Ishikawa (cell line): ENCODE results near the gene DLGAP3.

Experiments used
- CEBPB ChIP-seq: IDR thresholded peaks from 2 replicates; pipeline ENCODE4 v1.6.1; 2012
- CREB1 ChIP-seq: IDR thresholded peaks from 2 replicates; pipeline ENCODE4 v1.6.1; 2012; ENCODE audit warnings: low read depth
- EGR1 ChIP-seq: IDR thresholded peaks from 2 replicates; pipeline ENCODE4 v1.6.1; 2012
- EP300 ChIP-seq: IDR thresholded peaks from 2 replicates; pipeline ENCODE4 v1.6.1; 2012; ENCODE audit warnings: borderline replicate concordance
- FOXM1 ChIP-seq: IDR thresholded peaks from 2 replicates; pipeline ENCODE4 v1.6.1; 2012; ENCODE audit warnings: low read depth, borderline replicate concordance
- MAX ChIP-seq: IDR thresholded peaks from 2 replicates; pipeline ENCODE4 v1.6.1; 2012
- NFIC ChIP-seq: IDR thresholded peaks from 2 replicates; pipeline ENCODE4 v1.6.1; 2012
- RAD21 ChIP-seq: IDR thresholded peaks from 2 replicates; pipeline ENCODE4 v1.6.1; 2012; ENCODE audit warnings: low read depth
- REST ChIP-seq: IDR thresholded peaks from 2 replicates; pipeline ENCODE4 v1.6.1; 2012; ENCODE audit warnings: low read depth, mild to moderate bottlenecking
- TAF1 ChIP-seq: IDR thresholded peaks from 2 replicates; pipeline ENCODE4 v1.6.1; 2012; ENCODE audit warnings: low read depth, mild to moderate bottlenecking
- TCF12 ChIP-seq: IDR thresholded peaks from 2 replicates; pipeline ENCODE4 v1.6.1; 2012; ENCODE audit warnings: low read depth
- TEAD4 ChIP-seq: IDR thresholded peaks from 2 replicates; pipeline ENCODE4 v1.6.1; 2012
- USF1 ChIP-seq: IDR thresholded peaks from 2 replicates; pipeline ENCODE4 v1.6.1; 2012
- YY1 ChIP-seq: IDR thresholded peaks from 2 replicates; pipeline ENCODE4 v1.6.1; 2012; ENCODE audit warnings: low read depth
- ZBTB7A ChIP-seq: IDR thresholded peaks from 2 replicates; pipeline ENCODE4 v1.6.1; 2012; ENCODE audit warnings: low read depth

DLGAP3 gene

GRCh38 chr1:34975338-34975737, 45.9 kb upstream of the DLGAP3 start:
- TF ChIP-seq NFIC, result no peak
- no peak for TF ChIP-seq ZBTB7A
- TF ChIP-seq TAF1, result no peak
- TF ChIP-seq MAX, result no peak
- no peak for TF ChIP-seq TCF12
- no peak for TF ChIP-seq USF1
- TF ChIP-seq TEAD4, result no peak
- no peak for TF ChIP-seq YY1
- no peak for TF ChIP-seq CREB1

GRCh38 chr1:34974626-34975025, 45.2 kb upstream of the DLGAP3 start:
- TF ChIP-seq TEAD4 (no peak), MAX (no peak), FOXM1 (no peak), ZBTB7A (no peak), RAD21 (no peak)

GRCh38 chr1:34973326-34973725, 43.9 kb upstream of the DLGAP3 start:
- TF ChIP-seq TEAD4 (no peak), EGR1 (no peak), TCF12 (no peak), CEBPB (no peak), RAD21 (no peak), NFIC (no peak), FOXM1 (no peak), REST (no peak), EP300 (no peak), MAX (no peak), YY1 (no peak), TAF1 (no peak), ZBTB7A (no peak), USF1 (no peak), CREB1 (no peak)

- TF ChIP-seq MAX, result no peak
- TF ChIP-seq FOXM1, result no peak
- TF ChIP-seq REST, result no peak
- no peak for TF ChIP-seq RAD21
- no peak for TF ChIP-seq TCF12
- no peak for TF ChIP-seq NFIC
- TF ChIP-seq USF1, result no peak
- TF ChIP-seq TAF1, result no peak
Measured at GRCh38 chr1:34970829-34971228, 41.4 kb upstream of the DLGAP3 start.

GRCh38 chr1:34970220-34970735, 40.8 kb upstream of the DLGAP3 start:
- TF ChIP-seq MAX (no peak), TEAD4 (no peak)

GRCh38 chr1:34965597-34965996, 36.1 kb upstream of the DLGAP3 start:
- no peak for TF ChIP-seq NFIC
- TF ChIP-seq FOXM1, result no peak
- TF ChIP-seq REST, result no peak
- no peak for TF ChIP-seq CREB1
- no peak for TF ChIP-seq EGR1
- TF ChIP-seq RAD21, result no peak
- TF ChIP-seq TEAD4, result no peak
- no peak for TF ChIP-seq TAF1
- no peak for TF ChIP-seq TCF12
- no peak for TF ChIP-seq YY1
- no peak for TF ChIP-seq CEBPB
- TF ChIP-seq ZBTB7A, result no peak
- no peak for TF ChIP-seq MAX
- TF ChIP-seq EP300, result no peak
- TF ChIP-seq USF1, result no peak
